CD4-positive, alpha-beta T cell treated with Interleukin-15 for 1 hour (primary cell): ENCODE data around the gene AFF2.

Experiments used
- DNase-seq: peaks from one replicate; pipeline ENCODE4 v3.0.0-alpha.2; 2020

The AFF2 gene

DNA sequence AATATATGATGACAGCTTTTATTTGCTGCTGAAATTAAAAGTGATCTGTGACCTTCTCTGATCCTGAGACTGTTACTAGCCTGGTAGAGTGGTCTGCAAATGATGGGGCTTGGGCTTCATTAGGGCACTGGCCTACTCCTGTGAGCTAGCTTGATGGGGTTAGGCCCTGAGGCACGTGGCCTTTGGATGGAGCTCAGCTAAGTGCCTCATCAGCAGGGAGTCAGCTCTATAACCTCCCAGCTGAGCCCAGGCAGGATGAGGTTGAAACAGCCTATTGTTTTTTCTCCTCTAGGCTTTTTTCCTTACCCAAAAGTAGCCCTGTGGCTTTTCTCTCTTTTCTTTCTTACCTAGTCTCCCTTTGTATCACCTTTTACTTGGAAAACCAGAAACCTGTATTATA, 92.2 kb downstream of the AFF2 start:
- no peak for DNase-seq

DNA sequence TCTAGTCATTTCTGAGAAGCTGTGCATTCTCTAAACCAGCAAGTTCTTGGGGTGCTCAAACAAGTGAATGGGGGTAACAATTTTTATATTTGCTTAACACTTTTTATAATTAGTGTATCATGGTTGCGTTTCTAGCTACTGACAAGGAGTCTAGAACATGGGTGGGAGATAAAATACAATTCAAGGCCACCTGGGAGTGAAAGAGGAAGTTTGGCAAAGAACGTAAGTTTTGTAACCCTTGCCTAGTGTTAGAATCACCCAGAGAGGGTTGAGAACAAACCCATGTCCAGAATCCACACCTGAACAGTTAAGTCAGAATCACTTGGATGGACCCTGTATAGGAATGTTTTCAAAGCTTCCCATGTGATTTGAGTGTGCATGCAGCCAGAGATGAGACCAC, 92.7 kb downstream of the AFF2 start:
- no peak for DNase-seq

DNA sequence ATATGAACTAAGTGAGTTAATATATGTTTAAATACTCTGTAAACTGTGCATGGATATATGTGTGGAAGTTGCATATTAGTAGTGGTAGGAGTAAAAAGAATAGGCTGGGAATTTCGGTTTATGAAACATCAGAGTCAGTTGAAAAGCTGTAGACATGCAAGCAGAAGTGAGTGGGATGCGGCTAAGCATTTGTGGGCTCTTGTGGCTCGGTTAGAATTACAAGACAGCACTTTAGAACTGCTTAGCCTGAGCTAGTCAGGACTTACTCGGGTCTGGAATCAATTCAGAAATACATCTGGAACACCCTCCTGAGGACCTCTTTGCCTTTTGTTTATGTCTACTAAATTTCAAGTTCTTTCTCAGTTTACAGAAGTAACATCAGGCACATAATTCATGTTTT, 93.6 kb downstream of the AFF2 start:
- DNase-seq: no peak

DNA sequence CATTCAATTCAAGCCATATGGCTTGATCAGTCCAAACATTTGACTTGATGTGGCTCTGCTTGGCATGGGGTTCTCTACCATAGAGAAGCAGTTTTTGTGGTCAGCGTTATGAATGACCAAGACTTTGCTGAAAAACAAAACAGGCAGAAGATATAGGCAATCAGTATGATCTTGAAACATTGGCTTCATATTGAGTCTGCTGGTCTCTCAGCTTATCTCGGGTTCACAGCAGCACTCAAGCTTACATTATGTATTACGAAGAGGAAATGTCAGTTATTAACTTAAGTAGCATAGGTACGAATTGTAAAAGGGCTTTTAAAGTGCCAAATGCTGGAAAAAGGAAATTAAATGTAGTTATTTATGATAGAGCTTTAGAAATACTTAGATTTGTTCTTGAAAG, 99.0 kb downstream of the AFF2 start:
- DNase-seq: no peak

DNA sequence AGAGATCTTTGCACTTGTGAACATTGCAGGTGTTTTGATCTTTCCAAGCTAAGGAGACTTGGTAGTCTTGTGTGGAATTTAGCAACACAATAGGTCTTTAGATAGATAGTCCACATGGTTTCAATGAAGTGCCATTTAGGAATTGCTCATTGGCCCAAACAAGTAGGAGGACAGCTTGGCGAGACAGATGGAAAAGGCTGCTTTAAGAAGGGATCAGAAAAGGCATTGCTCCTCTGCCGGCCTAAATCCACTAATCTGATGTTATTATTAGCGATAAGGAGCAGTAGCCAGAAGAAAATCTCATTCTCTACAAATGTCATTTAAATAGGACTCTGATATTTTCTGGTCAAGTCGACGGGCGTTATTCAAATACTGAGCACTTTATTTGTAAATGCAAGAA, 99.7 kb downstream of the AFF2 start:
- DNase-seq: no peak

DNA sequence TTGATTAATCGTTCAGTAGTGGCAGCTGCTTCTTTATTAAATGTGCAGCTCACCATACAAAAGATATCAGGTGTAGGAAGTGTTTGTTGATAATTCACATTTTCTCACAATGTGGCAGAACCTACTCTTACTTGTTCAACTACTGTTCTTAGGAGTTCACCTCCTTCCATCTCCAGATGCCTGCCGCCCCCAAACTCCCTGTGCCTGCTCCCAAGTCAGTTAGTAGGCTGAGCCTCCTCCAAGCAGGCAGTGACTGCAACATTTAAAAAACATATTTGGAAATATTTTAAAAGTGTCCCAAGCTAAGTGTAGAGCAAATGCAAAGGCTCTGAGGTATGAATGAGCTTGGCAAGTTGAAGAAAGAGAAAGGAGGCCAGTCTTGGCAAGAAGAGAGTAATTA, 100.2 kb downstream of the AFF2 start:
- no peak for DNase-seq

DNA sequence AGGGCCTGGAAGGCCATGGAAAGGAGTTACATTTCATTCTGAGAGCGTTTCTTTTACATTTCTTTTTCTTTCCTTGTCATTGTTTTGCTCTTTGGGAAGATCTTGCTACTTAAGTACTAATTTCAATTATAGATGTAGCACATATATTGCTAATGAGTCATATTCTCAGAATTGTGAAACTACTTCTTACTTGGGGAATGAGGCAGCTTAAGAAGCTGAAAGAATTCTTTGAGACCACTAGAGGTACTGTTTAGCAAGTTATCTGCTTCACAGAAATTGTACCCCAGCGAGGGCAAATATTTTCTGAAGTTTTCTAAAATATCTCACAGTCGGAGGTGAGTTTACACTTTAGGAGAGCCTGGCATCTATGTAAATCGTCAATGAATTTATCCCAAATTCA, 100.6 kb downstream of the AFF2 start:
- DNase-seq: no peak

DNA sequence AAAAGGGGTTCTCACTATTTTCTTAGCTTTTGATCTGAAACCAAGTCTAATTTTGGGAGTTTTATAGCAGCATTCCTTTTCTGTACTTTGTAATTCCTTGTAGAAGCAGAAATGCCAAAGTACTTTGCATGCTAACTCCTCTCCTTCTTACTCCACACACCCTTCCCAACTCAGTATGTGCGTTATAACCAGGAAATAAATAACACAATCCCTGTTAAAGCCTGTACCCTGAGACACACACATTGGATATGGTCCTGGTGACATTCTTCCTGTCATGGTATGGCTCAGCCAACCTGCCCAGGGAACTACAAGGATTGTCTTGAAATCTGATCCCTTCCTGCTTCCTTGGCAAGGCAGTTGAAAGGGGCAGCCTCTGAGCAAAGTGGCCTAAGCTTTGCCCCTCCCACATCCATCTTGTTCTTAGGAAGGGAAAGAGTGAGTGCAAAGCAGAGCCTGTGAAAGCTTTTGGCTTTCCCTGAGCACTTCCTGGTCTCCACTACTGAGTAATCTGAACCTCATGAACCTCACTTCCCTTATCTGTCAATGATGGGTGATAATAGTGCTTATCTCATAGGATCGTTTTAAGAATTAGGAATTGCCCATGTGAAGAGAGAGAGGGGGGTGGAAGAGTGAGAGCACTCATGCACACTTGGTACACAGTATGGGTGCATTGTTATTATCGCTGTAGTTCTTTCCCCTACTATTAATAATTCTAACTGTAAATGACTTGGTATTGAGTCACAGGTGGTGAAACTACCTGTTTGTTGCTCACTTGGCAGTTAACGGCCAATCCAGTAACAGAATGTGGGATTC, 109.3 kb downstream of the AFF2 start:
- DNase-seq: no peak

DNA sequence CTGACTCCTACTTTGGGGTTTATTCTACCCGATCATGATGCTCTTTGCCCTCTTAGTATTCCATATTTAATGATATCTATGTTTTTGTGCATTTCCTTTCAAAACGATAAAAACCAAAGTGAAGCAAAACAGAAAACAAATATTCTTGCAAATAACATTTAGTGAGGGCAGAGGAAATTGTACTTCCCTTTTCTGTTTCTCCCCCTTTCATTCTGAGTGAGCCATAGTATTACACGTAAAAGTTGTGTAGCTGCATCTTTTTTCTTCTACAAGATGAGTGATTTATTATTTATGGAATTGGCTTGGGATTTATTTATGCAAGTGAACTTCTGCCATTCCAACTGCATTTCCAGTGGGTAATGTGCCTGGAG, 109.9 kb downstream of the AFF2 start:
- no peak for DNase-seq

DNA sequence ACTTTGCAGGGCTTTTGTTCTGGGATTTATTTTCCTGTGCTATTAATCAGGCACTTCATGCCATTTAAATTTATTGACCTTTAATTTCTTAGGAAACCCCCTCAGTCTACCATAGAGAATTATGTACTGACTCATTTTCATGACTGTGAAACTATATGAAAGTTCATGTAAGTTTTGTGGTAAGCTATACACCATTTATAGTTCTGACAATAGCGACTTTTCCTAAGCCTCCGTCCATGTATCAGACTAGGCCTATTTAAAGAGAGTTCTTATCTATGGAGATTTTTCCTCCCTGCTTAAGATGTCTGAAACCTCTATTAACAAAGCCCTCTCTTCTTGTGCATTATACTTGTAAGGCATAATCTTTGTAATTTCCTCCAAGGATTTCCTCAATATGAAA, 111.6 kb downstream of the AFF2 start:
- no peak for DNase-seq

DNA sequence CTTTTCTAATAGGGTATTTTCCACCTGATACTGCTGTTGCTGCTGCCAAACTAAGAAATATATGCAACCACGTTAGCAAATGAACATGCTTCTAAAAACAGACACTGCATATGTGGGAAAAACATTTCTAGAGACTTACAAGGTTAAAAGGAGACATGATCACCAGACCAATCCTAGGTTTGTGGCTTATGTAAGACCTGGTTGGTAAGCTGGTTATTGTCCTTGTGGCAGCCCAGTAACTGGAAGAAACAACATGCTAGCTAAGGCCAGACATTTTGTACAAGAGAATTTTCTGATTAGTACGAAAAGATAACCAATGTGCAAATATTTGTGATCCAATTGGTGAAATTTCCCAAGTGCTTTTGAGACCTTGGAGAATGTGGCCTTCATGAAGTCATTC, 112.0 kb downstream of the AFF2 start:
- DNase-seq: no peak

DNA sequence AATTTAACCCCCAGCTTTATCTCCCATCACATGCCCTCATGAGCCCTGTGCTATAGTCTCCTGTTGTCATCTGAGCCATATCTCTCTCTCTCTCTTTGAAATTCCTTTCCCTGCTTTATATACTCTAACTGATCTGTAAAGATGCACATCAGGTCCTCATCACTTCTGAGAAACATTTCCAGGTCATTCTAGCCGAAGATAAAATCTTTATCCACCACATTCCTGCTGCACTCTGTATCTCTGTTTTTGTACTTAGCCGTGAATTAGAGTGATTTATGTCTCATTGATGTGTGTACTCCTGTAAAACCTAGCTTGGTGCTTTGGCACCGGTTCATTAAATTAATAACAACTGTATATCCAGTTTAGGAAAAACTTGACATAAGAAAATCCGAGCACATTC, 113.2 kb downstream of the AFF2 start:
- DNase-seq: no peak

DNA sequence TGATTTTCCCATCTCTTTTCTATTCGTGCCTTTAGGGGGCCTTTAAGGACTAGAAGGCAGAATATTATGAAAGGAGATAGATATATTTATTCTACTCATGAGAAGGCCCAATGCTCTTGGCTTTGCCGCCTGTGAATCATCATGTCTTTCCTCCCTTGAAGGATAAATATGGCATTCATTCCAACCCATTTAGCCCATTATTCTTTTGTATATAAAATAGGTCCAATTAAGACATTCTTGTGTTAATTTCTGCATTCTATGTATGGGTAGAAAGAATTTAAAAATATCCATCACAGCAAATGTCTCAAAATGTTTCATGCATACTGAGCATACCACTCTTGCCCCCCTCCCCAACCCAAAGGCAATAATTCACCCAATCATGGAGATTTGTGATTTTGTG, 115.1 kb downstream of the AFF2 start:
- DNase-seq: no peak

DNA sequence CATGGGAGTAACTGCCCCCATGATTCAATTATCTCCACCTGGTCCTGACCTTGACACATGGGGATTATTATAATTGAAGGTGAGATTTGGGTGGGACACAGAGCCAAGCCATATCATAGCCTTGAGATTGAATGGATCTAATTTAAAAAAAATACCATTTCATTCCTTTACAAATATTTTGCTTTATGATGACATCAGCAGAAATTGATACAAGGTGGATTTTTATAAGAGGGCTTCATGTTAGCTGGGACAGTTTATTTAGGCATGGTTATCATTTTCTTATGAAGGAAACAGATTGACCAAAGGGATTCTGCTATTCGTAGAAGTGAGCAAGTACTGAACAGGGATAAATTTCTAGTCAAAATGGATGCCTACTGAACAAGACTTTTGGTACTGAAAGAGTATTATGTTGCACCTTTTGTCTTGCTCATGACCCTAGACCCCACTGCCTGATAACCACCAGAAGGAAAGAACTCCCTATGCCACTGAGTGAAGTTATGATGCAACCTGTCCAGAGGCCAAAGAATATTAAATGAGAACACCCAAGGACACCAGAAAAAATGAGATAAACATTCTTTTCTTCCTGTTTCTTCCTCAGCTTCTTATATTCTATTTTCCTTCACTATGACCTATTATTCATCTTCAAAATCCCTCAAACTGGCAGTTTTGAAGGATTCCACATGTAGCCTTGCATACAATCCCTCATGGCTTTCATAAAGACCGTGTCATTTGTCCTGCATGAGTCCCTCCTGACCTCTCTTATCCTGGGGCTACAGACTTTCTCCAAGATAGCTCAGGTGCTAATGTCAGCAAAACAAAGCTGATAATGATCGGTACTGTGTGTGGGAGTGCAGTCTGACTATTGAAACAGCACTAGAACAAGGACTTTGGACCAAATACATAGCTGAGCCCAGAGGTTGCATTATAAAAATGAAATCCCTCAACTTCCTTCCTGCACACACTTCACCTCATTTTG, 118.3 kb downstream of the AFF2 start:
- DNase-seq: no peak

DNA sequence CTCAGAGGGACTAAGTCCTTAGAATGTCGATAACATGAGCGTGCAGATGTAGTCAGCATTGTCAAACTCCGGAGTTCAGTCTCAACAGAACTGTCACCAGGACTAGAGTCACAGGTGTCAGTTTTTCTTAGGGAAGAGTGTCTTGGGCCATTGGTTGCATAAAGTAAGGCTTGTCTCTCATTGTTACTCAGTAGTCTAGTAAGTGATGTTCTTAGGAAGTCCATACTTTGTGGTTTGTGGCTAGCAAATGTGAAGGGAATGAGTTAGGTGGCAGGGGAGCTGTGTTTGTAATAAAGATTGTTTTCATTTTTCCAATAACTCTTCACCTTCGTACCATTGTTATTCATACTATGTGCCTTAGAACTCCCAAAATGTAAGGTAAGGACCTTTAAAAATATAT, 119.6 kb downstream of the AFF2 start:
- DNase-seq: no peak

DNA sequence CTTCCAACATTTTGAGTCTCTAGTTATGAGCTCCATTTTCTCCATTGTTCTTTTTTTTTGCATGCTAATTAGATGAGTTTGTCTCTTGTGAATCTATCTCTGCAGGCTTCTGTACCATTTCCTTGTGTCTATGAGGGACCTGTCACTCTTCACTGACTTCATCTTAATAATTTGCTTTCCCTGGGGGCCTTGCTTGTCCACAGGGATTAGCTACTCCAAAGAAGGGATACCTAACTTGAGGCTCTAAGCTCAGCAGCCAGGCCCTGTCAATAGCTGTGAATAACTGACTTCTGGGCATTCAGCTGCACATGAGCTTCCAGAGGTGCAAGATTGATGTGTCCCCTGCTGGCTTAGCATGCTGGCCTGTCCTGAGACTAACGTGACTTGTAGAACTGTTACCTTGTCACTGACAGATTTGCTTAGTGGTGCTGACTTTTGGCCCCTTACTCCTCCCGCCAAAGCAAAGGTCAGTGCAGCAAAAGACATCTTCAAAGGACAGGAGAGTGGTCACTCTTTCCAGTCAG, 124.6 kb downstream of the AFF2 start:
- no peak for DNase-seq

DNA sequence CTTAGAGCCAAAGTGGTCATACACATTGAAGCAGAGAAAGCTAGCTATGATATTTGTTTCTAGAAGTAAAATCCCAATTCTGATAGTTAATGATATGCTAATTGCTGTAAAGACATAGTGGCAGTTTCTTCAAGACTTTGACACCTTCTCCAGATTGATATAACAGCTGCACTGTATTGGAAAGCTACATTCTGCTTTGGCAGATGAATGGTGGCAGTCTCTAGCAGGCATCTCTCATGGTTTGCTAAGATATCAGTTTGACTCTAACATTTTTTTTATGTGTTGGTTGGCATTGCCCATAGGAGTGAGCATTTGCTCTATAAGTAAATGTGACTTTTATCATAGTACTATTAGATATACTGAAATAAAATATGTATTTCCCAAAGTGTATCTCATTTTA, 128.2 kb downstream of the AFF2 start:
- DNase-seq: no peak

DNA sequence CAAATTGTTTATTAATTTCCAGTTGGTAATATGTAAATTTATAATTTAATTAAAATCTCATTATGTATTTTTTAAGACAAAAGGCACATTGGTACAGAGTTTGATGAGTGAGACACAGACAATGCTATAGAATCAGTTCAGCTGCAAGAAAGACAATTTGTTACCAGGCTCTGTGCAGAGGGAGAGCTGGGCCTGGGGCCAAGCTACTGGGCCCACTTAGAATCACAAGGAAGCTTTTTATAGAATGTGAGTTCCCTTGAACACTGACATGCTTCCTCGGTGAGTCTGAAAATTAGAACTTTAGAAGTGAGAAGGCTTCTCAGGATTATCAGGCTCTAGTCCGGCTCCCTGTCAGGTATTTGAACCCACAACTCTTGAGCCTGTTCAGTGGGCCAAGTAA, 129.0 kb downstream of the AFF2 start:
- no peak for DNase-seq

DNA sequence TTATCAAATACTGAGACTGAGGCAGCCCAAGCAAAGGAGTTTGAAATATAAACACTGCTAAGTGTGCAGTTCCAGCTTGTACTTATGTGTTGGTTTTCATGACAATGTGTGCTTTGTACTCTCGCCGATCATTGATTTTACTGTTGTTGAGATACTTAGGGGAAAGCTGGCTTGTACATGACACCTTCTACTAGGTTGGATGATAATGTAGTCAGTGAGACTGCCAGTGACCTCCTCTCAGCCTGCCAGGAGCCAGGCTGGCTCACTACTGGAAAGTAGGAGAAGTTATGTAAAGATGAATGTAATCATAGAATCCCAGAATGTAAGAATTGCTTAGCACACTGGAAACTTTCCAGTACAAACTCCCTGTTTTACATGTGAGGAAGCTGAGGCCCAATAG, 132.0 kb downstream of the AFF2 start:
- DNase-seq: no peak

DNA sequence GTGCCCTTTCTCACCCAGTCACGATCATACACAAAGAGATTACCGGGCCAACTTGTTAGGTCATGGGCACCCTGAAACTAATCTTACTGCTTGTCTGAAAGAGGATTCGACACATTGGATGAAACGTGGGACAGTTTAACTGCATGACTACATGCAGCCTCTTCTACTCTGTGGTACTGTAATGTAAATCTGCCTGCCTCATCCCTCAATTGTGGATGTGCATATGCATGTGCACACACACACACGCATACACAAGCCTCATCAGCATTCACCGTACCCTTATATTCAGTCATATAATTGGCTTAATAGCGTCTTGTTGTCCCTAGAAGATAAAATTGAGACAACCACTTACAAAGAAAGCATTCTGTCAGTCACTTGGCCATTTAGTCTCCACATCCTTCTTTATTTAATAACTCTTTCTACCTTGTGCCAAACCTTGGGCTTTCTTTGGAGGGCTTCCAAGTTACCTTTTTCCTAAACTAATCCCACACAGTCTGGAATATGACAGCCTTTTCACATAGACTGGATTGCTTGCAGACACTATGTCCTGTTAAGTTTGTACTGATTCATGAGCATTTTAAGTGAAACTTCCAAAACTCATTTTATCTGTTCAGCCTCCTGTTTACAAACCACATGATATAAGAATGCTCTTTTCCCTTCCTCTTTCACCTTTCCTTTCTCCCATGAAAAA, 132.9 kb downstream of the AFF2 start:
- DNase-seq: no peak

DNA sequence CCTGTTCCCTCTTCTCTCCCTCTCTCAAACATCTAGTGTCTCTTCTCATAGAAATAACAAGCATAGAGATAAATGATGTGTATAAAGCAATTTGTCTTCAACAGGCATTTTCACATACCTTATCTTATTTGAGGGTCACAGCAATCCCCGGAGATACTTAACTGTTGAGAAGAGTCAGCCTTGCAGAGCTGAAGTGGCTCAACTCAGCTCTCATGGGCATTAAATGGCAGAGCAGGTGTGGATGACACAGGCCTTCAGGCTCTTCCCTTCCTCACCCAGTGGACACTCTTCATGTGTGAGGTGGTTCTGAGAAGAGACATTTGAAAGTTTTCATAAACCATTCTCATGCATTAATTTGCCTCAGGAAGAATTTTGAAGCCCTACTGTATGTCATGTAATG, 134.2 kb downstream of the AFF2 start:
- no peak for DNase-seq

DNA sequence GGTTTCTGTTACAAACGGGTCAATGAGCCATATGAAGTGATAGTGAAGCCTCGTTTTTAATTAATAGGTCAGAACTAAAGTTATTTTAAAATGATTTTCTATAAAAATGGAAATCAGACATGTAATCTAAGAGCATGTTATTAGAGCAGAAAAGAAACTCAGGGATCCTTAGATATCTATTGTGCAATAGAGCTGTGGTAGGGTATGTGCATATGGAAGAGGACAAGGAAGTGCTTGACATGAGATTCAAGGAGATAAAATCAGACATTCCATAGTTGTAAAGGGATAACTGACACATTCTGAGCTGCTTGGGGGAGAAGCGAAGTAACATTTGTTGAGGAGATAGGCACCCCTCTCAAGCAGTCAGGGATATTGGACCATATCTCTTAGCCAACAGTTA, 143.0 kb downstream of the AFF2 start:
- DNase-seq: no peak

DNA sequence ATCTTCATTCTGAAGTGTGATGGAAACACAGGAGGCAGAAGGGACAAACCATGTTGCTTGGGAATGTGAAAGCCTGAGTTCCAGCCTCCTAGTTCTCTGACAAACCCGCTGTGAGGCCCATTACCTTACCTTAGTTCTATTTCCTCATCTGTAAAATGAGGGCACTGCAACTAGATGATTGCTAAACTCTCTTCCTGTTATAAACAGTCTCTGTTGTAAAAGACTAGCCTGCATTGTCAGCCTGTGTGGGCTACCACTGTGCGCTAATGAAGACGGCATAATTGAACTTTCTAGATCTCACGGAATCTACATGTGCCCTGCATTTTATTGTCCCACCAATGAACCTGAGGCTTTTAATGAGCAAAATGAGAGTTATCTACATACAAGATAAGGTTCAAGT, 147.2 kb downstream of the AFF2 start:
- no peak for DNase-seq
